SHP77 (cell line): ENCODE data around the gene MAGIX.
"Not testable (repeated sequence)": the region's sequence is repeated elsewhere in the genome, so short reads cannot be mapped to it uniquely, and the experiment has no call there.

ENCODE experiments used
- DNase-seq, 2 experiments: peaks; one replicate each; lab custom pipeline; 2025; lab: John Stamatoyannopoulos, UW

MAGIX gene

DNA sequence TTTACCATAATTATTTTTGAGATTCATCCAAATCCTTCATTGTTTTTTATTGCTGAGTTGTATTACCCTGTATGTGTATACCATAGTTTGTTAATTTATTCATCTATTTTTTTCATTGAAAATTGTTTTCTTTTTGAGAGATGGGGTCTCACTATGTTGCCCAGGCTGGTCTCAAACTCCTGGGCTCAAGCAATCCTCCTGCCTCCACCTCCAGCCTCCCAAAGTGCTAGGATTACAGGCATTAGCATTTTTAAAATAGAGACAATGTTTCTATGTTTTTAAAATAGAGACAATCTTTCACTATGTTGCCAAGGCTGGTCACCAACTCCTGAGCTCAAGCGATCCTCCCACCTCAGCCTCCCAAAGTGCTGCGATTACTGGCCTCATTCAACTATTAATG lies 1.6 kb upstream of the MAGIX start:
- no peak for DNase-seq

DNA sequence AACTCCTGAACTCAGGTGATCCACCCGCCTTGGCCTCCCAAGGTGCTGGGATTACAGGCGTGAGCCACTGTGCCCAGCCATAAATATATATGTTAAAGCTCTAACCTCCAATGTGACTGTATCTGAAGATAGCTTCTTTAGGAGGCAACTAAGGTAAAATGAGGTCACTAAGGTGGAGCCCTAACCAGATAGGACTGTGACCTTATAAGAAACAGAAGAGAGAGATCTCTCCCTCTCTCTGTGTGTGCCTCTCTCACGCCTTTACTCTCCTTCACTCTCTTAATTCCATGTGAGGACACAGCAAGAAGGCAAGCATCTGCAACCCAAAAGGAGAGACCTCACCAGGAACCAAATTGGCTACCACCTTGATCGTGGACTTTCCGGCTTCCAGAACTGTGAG lies 926 bp upstream of the MAGIX start:
- no peak for DNase-seq

DNA sequence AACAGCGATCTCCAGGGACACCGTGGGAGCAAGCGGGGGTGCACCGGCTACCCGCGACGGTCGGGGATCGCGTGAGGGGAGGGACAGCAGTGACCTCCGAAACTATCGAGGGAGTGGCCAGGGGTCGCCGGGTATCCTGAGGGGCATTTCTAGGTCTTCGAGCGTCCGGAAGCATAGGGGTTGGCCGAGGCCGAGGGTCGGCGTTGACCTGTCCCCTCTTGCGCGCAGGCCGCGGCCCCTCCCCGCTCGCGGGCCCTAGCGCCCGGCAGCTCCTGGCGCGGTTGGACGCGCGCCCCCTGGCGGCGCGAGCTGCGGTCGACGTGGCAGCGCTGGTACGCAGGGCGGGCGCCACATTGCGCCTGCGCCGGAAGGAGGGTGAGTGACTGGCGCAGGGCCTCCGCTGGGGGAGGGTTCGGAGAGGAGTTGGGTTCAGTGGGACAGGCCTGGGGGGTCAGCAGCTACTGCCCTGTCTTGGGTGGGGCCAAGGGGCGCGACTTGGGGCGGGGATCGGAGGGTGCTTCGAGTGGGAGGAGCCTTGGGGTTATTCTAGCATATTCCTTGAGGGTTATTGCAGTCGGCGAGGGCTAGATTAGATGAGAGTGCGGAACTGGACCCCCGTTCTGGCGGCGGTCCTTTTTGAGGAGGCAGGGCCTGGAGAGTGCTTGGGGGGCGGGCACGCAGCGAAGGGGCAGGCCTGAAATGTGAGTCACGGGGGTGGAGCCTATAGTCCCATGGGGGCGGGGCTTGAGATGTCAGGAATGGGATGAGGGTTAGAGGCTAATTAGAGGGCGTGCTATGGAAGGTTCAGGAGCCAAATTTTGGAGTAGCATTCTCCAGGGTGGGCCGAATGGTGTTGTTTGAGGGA lies 1.2 kb downstream of the MAGIX start:
- DNase-seq: peak; percentile 62 to 69

DNA sequence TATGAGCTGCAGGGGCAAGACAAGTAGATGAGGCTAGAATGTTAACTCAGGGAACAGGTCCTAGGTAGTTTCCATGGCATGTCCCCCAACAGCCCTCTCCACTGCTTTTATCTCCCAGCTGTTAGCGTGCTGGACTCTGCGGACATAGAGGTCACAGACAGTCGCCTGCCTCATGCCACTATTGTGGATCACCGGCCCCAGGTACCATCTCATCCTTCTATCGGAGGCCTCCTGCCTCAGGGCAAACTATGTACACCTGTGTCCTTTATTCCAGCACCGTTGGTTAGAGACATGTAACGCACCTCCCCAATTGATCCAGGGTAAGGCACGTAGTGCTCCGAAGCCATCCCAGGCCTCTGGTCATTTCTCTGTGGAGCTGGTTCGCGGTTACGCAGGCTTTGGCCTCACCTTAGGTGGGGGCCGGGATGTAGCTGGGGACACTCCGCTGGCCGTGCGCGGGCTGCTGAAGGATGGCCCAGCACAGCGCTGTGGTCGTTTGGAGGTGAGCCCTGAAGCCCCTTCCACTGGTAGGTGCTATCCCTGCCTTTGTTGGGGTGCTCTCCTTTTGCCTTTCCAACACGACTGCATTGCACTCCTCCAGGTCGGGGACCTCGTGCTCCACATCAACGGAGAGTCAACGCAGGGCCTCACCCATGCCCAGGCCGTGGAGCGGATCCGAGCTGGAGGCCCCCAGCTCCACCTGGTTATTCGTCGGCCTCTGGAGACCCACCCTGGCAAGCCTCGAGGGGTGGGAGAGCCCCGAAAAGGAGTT lies 2.2 kb downstream of the MAGIX start:
- DNase-seq: no peak

DNA sequence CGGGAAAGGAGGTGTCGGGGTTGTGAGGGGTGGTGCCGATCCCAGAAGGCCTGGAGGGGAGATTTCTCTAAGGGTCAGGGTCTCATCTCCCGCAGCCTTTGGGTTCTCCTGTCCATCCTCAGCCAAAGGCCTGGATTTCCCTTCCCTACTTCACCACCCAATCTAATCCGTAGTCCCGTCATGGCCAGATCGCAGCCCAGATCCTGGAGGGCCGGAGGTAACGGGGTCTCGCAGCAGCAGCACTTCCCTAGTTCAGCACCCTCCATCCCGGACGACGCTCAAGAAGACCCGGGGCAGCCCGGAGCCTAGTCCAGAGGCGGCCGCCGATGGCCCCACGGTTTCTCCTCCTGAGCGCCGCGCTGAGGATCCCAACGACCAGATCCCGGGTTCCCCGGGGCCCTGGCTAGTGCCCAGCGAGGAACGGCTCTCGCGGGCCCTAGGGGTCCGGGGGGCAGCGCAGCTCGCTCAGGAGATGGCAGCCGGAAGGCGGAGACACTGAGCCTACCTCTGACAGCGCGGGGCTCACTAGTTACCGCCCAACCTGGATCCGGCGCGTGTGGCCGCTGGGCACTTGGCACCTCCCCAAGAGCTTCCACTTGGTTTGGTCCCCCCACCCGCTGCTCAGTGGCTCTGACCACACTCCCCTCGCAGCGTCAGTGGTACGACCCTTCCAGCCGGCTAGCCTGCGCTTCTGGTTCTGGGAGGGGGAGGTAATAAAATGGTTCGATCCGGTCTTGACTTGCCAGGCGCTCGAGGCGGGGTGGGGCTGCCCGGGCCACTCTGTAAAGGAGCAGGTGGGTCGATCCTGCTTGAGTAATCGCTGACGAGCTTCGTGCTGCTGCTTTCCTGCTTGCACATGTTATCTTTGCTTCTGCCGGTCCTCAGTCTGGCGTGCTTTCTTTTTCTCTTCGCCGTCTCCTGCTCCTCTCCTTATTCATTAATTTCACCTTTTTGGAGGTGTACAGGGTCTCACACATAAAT lies 3.6 kb downstream of the MAGIX start:
- peak; percentile 82 to 84 for DNase-seq

DNA sequence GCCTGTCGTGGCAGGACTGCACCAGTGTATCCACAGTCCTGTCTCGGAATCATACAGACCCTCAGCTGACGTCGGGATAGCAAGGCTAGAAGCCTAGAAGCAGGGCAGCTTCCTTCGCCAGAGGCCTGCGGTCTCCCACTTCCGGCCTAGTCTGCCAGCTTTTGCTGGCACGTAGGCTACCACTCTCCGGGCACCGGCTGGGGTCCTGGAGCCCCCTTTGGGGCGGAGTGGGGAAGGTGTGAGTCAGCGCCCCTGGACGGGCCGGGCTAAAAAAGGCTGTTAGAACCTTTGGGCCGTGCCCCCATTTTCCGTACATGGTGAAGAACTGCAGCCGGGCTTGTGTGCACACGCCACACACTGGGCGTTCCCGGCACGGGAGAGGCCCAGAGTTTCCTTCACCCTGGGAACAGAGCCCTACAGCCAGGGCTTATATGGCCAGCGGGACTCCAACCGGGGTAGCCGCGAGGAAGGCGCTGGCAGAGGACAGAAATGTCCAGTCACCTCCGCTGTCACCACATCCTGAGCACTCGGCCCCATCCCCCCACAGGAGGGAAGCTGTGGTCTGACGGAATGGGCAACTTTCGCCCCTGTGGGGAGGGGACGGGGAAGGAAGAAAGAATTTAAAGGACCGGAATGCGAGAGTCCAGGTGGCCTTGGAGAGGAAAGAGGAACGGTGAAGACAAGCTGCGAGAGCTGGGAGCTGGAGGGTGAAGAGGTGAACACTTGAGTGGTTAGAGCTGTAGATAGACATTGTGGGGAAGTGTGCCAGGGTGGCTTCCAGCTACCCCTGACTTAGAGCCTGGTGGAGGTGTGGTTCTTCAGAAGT lies 4.6 kb downstream of the MAGIX start:
- DNase-seq: peak; percentile 24 to 34

DNA sequence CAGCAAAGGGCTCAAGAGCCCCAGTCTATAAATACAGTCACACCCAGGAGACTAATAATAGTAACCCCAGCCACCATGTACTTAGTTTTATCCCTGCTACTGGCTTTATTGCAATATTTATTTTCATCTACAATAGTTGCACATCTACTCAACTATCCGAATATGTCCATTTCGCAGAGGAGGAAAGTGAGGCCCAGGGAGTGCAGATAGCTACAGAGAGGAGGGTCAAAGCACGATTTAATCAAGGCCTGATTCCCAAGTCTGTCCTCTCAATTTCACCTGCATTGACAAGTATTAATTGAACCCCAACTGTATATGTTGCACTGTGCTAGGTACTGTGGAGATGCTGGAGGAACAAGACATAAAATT lies 5.2 kb downstream of the MAGIX start:
- no peak for DNase-seq

DNA sequence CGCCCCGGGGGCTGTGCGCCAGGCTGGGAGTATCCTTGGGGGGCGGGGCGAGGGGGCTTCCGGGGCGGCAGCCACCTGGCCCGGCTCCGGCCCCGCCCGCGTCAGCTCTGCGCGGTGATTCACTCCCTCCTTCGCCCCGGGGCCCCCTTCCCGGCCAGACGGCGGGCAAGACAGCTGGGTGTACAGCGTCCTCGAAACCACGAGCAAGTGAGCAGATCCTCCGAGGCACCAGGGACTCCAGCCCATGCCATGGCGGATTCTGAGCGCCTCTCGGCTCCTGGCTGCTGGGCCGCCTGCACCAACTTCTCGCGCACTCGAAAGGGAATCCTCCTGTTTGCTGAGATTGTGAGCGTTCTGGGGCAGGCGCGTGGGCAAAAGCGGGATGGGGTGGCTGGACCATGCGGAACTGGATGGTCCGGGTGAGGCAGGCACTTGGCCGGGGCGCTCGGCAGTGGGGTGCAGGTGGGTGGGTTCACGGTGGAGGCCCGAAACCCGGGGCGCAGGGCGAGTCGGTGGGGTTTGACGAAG lies 9.3 kb downstream of the MAGIX start, which contains the start of gene PLP2:
Gene PLP2, plus strand, starts transcription at position 147 of the 528 bp plus-strand sequence. Its CDS starts 103 bp downstream, at position 250.
- peak; percentile 10 to 24 for DNase-seq

DNA sequence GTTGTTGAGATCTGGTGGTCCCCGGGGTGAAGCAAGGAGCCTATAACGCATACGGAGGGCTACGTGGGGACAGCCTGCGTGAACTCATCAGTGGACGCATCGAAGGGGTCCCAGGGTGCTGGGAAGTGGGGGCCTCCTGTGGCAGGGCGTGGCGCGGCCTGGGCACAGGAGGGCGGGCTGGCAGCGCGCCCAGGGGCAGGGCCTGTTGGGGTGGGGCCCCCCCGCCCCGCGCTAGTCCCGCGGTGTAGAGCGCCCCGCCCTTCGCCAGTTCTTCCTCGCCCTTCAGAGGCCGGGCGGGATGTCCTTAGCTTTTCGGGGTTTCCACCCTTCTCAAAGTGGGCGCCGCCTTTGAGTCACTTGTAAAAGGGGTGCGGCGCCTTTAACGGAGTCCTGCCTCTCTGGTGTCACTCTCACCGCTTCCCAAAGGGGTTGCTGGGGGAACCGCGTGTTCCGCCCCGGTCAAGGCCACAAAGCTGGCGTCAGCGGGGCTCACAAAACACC lies 9.8 kb downstream of the MAGIX start:
- peak; percentile 20 to 32 for DNase-seq

DNA sequence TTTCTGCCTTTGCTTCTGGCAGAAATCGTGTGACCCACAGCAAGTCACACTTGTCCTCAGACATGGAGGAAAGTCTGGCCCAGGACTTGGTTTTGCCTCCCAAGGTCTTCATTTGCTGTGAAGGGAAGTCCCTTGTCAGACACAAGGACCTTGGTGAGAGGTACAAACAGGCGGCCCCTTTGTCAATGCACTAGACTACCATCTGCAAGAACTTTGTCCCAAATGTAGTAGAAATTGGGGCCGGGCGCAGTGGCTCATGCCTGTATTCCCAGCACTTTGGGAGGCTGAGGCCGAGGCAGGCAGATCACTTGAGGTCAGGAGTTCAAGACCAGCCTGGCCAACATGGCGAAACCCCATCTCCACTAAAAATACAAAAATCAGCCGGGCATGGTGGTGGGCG lies 11.0 kb downstream of the MAGIX start:
- not testable (repeated sequence) for DNase-seq

DNA sequence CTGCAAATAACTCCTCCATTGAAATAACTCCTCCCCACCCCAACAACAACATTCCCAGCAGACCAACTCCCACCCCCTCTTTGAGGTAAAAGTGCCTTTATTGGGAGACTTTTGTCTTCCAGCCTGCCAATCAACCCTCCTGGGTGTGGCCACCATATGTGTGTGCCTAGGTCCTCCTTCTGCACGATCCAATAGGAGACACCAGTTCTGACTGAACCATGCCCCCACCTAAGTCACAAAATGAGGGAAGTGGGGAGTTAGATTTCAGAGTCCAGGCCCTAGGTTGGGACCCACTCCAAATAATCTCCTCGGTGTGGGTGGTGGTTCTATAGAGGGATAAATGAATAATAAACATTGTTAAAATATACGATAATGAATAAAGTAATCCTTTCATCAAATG lies 12.2 kb downstream of the MAGIX start:
- DNase-seq: no peak

DNA sequence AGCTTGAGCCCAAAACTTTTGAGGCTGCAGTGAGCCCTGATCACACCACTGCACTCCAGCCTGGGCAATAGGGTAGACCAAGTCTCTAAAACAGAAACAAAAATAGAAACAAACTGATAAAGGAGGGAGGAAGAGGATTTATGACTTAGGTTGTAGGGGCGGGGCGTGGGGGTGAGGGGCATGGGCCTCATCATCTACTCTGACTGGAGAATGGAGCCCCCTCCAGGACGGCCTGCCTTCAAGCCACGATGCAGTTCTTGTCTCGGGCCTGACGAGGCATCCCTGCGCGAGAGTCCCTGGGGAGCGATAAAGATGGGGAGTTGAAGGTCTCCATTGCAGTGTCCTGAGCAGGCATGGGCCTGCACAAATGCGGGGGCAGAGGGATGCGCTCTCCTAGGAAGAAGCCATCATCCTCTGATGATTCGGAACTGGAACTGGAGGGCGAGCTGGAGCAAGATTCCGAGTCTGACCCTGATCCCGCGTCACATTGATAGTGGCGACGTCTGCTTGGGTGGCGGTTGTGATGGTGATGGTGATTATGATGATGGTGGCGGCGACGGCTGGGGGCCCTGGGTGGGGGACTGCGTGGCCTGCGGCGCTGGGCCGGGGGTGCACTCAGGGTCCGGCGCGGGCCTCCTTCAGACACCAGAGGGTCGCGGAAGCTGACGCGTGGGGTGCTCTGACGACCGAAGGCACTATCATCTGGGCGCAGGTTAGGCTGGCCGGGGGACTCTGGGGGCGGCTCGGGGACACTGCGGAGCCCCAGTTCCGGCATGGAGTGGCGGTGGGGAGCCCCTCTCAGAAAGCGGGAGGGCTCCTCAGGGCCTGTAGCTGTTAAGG lies 13.1 kb downstream of the MAGIX start:
- DNase-seq: no peak

DNA sequence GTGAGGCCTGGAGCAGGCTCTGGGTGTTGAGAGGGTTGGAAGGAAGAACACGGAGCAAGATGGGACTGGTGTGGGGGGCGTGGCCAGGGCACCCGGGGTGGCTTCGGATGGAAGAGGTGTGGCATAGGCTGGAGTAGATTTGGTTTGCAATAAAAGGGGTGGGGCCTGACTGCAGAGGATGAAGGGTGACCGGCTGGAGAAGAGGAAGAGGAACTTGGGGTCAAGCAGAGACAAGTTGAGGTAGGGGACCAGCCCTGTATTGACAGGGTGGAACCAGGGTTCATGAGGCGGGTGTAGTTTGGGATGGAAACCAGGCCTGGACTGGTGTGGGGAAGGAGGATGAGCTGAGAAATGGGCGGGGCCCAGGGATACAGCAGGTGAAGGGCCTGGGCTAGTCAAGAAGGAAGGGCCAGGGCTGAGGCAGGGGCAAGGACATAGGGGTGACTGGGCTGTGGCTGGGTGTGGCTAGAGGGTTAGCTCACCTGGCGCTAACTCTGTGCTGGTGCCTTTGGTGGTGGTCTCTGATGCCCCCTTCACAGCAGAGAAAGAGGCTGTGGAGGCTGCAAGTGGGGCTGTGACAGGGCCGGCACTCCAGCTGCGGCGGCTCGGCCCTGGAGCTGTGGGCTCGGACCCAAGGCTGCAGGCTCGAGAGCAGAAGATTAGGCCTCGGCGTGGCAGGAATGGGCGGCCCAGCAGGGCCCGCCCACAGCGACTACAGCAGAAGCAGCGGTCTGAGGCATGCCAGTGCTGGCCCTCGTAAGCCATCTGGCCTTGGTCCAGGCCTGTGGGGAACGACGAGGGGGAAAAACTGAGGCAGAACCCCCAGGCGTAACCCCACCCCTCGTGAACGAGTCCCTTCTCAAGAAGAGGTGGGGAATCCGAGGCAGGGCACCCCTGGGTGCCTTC lies 14.1 kb downstream of the MAGIX start:
- DNase-seq: peak in 1 of 2 experiments; percentile 16

DNA sequence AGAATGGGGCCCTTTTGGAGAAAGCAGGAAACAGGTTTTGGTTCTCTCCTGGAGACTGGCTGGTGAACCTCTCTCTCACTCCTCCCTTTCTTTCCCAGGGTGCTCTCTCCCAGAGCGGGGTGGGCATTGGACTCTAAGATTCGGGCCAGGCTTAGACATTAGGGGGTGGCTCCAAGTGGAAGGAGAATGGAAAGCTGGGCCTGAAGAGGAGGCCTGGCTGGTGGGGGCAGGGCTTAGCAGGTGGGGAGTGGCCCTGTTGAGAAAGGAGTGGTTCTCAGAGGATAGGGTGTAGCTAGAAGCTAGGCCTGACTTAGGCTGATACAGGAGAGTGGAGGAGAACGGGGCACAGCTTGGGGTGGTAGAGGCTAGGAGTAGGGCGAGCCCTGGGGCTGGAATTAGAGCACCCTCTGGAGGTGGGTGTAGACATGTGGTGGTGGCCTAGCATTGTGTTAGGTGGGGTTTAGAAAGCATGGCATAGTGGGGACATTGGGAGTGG lies 14.8 kb downstream of the MAGIX start:
- no peak for DNase-seq

DNA sequence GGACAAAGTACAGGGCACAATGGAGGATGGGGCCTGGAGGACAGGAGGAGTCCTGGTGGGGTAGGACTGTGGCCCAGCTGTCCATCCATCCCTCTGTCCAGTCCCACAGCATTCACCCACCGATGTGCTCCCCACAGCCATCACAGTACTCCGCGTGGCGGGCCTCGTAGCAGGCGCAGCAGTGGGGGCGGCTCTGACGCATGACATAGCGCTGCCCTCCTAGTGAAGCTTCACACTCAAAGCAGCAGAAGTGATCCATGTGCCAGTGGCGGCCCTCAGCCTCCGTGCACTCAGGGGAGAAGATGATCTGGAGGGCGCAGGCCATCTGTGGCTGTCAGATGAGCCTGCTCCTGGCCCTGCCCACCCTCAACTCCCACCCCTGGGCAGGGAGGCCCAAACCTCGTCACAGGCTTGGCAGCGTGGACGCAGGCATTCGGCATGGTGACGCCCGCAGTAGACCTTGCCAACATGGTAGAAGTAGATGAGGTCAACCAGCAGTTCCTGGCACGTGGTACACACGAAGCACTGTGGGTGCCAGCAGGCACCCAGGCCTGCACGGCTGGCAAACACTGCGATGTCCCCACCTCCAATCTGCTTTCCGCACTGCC lies 15.4 kb downstream of the MAGIX start:
- no peak for DNase-seq

DNA sequence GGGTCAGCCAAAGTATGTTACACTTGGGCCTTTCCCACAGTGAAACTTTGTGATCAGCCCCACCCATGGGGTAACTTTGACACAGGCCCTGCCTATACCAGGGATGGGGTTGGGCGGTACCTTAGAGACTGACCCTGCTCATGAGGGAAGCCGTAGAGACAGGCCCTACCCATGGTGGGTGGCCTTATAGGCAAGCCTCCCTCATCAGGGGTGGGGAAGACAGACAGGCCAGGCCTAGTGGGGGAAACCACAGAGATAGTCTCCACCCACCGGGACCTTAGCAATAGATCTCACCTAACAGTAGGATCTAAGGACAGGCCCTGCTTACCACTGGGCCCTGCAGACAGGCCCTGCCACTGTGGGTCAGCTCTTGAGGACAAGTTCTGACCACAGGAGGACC lies 16.0 kb downstream of the MAGIX start:
- no peak for DNase-seq

DNA sequence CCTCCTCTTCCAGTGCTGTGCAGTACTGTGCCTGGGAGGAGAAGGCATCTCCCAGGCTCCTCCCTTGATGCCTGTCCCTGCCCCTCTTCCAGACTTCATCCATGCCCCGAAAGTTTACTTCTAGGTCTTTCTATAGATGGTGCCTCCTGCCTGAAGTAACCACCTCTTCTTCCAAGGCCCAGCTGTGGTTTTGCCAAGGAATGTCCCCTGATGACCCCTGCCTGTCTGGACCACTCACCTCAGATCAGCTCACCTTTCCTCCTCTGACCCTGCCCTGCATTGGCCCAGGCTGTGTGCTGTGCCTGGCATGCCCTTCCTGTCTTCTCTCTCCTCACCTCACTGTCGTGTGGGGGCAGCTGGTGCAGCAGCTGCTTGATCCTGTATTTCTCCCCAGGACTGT lies 16.8 kb downstream of the MAGIX start:
- DNase-seq: no peak

DNA sequence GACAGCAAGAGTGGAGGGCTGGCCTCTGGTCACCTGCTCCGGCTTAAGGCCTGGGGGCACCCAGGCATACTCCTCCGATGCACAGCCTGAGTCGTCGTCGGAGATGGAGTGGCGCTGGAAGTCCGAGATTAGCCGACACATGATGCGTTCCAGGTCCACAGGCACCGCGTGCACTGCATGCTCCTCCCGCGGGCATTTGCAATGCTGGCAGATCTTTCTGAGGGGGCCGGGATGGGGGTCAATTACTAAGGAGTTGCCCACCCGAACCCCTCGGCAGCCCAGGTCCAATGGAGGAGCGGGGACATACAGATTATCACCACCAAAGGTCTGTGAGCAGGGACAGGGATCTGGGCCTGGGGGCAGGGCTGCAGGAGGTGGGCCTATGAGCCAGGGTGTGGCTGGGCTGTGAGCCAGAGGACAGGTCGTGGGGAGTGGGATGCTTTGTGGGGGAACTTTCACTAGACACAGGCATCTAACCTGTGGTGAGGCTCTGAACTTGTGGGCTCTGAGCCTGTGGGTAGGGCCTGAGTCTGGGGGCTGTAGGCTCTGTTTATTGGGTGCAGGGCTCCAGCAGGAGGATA lies 21.2 kb downstream of the MAGIX start:
- DNase-seq: no peak
